ENCODE measurements around the gene MAP7. TPM values are rescaled to one million over a fixed set of nuclear protein-coding genes. Genes with fewer than 3 reads are reported as not detected.

Gene MAP7
- total and polyA plus RNA-seq, 9 of the 15 experiments (the other 6 are each of a cell fraction or from before 2014, with no cell fraction given) = 0.76 to 7.7 (median 3.9) TPM

GRCh38 chr6:136514591-136514990, 35.6 kb downstream of the MAP7 start:
- no peaks in the 10 kb centered on the region for H3K79me2 ChIP-seq (ENCODE audit: control insufficient read depth, insufficient read depth, low read length)
- H3K9ac ChIP-seq (ENCODE audit: insufficient read depth in 1 of 2, low read depth in 2 of 2, low read length in 2 of 2) = no peak overlapping the region
- DNase-seq (ENCODE audit: extremely low read depth in 1 of 4, low spot score in 3 of 4) = no peak
- no peak for ATAC-seq
- POLR2A ChIA-PET = interaction anchor here (0.7 to 1.0 kb wide), 2 partner anchors 21 to 31 kb away, joined by 3 read pairs; no protein-coding TSS in a partner anchor
- TF ChIP-seq PHF20 (IDR thresholded peaks at IDR 0.05; ENCODE audit: partially characterized antibody) = no peak
- TF ChIP-seq MAFG (tag; conservative IDR thresholded peaks at IDR 0.05) = peak; percentile 74
- peak; percentile 47; the same call in 1 of the 2 replicates for TF ChIP-seq NFE2 (IDR thresholded peaks at IDR 0.05; ENCODE audit: low read depth)
- TF ChIP-seq RBM22 (IDR thresholded peaks at IDR 0.05; ENCODE audit: low read depth, low read length, poor library complexity, severe bottlenecking) = no peak
- TF ChIP-seq TOE1 (IDR thresholded peaks at IDR 0.05; ENCODE audit: borderline replicate concordance) = no peak
- no peak for TF ChIP-seq TOE1 (CRISPR knock-in tag; IDR thresholded peaks at IDR 0.05; ENCODE audit: borderline replicate concordance, low read depth)
- TF ChIP-seq NCOA1 (IDR thresholded peaks at IDR 0.05; ENCODE audit: low read depth) = no peak
- 0 out of 2 replicates have a peak, but pooled peaks have one; percentile 11 for TF ChIP-seq MAFK (IDR thresholded peaks at IDR 0.05; ENCODE audit: low read length)
- no peak for TF ChIP-seq MNT (conservative IDR thresholded peaks at IDR 0.05)
- TF ChIP-seq ZNF24 (IDR thresholded peaks at IDR 0.05) = no peak
- TF ChIP-seq NFE2L1 (tag; IDR thresholded peaks at IDR 0.05; ENCODE audit: borderline replicate concordance, low read depth) = peak; percentile 9; the same call in 1 of the 2 replicates
- peaks cover 0 to 2% of the 10 kb centered on the region in 2 experiments; a peak in 1 of 5 replicates for H3K27me3 ChIP-seq (ENCODE audit: control insufficient read depth in 2 of 2, insufficient read depth in 2 of 2, low read length in 2 of 2)
- H3K4me2 ChIP-seq (ENCODE audit: insufficient read depth, low read length) = no peak overlapping the region
- no TSS peak for BruUV-seq (replicated peaks)
- intact Hi-C loops (cut with micrococcal nuclease) = no loop called here
- H3K4me1 ChIP-seq (replicated peaks in 1 of 2; ENCODE audit: control insufficient read depth in 2 of 2, insufficient read depth in 2 of 2, low read length in 2 of 2) = no peaks in the 10 kb centered on the region
- in situ Hi-C loops (cut with MboI) = no loop called here
- no peak overlapping the region for H3K4me3 ChIP-seq
- no peaks in the 10 kb centered on the region for H3K9me3 ChIP-seq (replicated peaks; ENCODE audit: control insufficient read depth, insufficient read depth, low read depth, low read length)
- no peak for FAIRE-seq
- 17% methylated on average over 4 of the region's 4 CpGs for WGBS (ENCODE audit: insufficient coverage, low coverage, missing lambda C conversion rate)
- no peaks in the 10 kb centered on the region for H3K36me3 ChIP-seq (ENCODE audit: control insufficient read depth, insufficient read depth, low read length)
- no peaks in the 10 kb centered on the region for H4K20me1 ChIP-seq (replicated peaks; ENCODE audit: control insufficient read depth, insufficient read depth, low read length)
- CTCF ChIA-PET (ENCODE audit: low intra/inter-chr PET ratio) = no interaction called here
- H3K27ac ChIP-seq (ENCODE audit: extremely low read depth, low read depth, low read length) = no peak overlapping the region
- no peak overlapping the region for H2AFZ ChIP-seq (ENCODE audit: low read depth, low read length)
- no peaks in the 10 kb centered on the region for H3K9me1 ChIP-seq (ENCODE audit: control insufficient read depth, insufficient read depth, low read length)
